T-helper 1 cell treated with Interleukin-12 subunit alpha and Interleukin-12 subunit beta and Interleukin-4 antibody, amounts not matched to agents 30 ng/mL and 1 ng/mL, for 36 hours (primary cell): ENCODE measurements around the gene ITFG2. TPM values are rescaled to one million over a fixed set of nuclear protein-coding genes. Genes with fewer than 3 reads are reported as not detected.
"Not testable (repeated sequence)": the region's sequence is repeated elsewhere in the genome, so short reads cannot be mapped to it uniquely, and the experiment has no call there.

ENCODE experiments used
- intact Hi-C: fragments of 100-400 bp; cut with micrococcal nuclease; formaldehyde crosslinking; loops from one replicate; pipeline ENCODE4 v1.15.1; 2024
- total RNA-seq: library from RNA; stranded (reverse); gene quantifications from 2 replicates; pipeline ENCODE4 v1.2.3, GENCODE V29; 2022

The ITFG2 gene
- 48.0 and 59.5 TPM in 2 replicates for total RNA-seq

- intact Hi-C loops = loop anchor here (1.0 to 5.0 kb wide), 15 partner anchors 18 to 1726 kb away; partner anchors contain the start of genes DCP1B, FBXL14, FKBP4 and FOXM1
Observed at GRCh38 chr12:2812290-2813213, at the start of gene ITFG2. Gene ITFG2, plus strand, starts transcription at chr12:2812668. Its CDS starts 93 bp downstream, at chr12:2812761.

DNA sequence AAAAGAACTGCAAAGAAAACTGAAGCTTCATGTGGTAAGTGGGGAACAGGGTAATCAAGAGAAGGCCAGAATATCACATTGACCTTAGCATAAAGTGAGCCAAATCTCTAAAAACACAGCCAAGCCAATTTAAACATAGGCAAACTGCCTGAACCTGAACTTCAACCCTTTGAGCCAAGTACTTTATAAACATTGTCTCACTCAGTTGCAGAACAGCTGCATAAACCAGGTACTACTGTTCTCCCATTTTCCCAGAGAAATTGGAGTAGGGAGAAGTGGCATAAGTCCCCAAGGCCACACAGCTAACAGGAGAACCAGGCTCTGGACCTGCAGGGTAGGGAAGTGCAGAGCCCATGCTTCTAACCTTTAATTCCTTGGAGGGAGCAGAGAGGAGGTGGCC, 48.1 kb upstream of the ITFG2 start:
- intact Hi-C loops = no loop called here

DNA sequence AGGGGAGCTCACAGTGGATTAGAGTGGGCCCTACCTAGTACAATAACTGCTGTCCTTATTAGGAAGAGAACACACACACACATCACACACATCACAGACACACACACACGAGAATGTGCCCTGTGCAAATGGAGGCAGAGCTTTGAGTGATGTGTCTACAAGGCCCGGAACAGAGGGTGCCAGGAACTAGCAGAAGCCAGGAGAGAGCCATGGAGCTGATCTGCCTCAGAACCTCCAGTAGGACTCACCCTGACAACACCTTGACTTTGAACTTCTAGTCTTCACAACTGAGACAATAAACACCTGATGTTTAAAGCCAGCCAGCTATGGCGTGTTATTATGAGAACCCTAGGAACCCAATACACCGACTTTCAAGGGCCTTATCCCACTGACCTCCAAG, 47.4 kb upstream of the ITFG2 start:
- intact Hi-C loops = no loop called here

DNA sequence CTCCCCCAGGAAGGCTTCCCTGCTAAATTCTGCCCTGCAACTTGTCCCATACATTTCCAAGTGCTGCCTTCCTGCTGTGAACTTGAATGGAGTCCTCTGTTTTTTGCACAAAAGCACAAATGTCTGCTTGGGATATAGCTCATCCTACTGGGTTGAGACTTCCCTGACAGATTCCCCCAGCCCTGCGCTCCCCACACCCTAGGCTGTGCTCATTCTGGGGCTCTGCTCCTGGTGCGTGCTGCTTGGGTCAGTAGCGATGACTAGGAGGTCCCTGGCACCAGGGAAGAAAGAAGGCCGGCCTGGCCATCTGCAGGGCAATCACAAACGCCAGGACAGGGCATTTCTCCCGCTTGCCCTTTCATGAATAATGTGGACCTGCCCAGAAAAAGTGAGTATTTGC, 46.9 kb upstream of the ITFG2 start:
- intact Hi-C loops = no loop called here

DNA sequence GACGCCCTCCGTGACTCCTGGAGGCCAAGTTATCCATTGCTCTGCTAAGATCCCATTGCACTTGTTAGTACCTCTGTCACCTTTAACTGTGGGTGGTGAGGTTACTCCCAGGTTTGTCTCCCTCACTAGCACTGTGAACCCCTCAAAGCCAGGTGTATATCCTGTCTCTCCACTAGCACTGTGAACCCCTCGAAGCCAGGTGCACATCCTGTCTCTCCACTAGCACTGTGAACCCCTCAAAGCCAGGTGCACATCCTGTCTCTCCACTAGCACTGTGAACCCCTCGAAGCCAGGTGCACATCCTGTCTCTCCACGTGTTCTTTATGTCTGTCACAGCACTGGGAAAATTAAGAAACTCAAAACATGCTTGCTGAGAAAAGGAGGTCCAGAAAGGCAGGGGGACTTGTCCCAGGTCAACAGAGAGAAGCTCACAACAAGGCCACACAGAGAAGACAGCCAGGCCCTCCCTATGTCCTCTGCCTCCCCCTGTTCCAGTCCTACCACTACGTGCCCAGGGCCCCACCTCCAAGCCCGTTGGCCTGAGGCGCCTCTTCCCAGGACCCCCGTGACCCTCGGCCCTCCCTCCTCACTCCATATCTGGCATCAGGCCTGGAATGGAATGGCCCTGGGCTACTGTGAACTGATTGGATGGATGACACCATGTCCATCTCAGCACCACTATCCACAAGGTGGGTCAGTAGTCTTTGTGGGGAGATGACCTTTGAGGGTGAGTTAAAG, 44.1 kb upstream of the ITFG2 start:
- intact Hi-C loops = no loop called here

GRCh38 chr12:2769866-2770533, 42.5 kb upstream of the ITFG2 start:
- intact Hi-C loops = no loop called here

GRCh38 chr12:2770544-2770943, 41.9 kb upstream of the ITFG2 start:
- intact Hi-C loops = not testable (repeated sequence)

DNA sequence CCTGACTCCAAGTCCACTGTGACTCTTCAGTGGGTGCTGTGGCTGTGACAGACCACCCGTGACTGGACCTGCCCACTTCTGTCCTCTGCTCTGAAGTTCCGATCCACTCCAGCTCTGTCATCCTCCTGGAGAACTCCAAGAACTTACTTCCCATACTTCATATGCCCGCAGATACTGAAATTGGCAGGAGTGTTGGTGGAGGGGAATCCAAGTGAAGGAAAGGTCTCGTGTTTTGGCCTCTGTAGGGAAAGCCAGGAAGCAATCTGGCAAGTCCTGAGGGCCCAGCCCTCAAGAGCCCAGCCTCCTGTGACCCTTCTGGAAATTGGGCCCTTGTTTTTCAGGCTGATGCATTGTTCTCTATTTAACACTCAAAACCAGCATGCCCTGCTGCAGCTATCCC, 40.1 kb upstream of the ITFG2 start:
- intact Hi-C loops = no loop called here

DNA sequence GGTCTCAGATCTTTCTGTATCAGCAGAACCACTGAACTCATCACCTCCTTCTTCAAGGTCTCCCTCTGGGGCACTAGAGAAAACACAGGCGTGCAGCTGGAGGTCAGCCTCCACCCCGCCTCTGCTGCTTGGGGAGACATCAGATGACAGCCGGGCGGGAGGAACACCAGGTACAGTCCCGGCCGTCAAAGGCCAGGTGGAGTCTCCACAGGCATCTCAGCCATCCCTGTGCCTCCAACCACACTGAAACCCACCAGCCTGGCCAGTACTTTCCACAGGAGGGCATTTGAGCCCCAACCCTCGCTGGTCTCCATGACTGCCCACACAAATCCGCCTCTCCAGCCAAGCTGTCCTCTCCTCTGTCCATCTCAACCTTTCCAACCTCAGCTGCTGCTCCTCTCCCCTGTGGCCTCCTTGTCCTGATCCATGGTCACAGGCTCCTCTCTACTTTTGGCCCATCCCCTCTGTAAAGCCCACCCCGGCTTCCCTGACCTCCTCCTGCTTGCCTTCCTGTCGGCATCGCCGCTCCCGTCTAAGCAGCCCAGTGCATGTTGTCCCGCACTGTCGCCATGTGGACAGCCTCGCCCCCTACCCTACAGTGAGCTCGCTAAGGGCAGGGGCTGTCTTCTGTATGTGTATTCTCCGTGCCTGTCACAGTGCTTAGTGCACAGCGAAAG, 39.1 kb upstream of the ITFG2 start:
- intact Hi-C loops = no loop called here

DNA sequence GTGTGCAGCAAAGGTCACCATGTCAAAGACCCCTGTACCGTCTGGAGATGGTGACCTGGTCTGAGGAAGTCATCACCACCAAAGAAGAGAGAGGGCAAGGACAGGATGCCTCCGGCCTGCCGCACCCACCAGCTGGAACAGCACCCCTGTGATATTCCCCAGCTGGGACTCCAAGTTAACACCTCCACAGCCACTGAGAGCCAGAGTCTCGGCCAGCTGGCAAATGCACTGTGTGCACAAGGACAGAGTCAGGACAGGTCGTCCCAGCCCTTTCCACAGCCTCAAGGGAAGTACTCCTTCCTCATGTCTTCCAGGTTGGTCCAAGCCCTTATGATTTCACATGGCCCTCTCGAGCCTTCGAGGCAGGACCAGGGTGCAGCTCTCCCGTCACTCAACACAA, 37.0 kb upstream of the ITFG2 start:
- intact Hi-C loops = no loop called here

GRCh38 chr12:2776129-2776806, 36.2 kb upstream of the ITFG2 start:
- intact Hi-C loops = no loop called here

GRCh38 chr12:2779281-2779680, 33.2 kb upstream of the ITFG2 start:
- intact Hi-C loops = no loop called here

GRCh38 chr12:2783936-2784600, 28.4 kb upstream of the ITFG2 start:
- intact Hi-C loops = loop anchor here (1.0 to 2.0 kb wide), 2 partner anchors 93 to 101 kb away; no protein-coding TSS in a partner anchor

DNA sequence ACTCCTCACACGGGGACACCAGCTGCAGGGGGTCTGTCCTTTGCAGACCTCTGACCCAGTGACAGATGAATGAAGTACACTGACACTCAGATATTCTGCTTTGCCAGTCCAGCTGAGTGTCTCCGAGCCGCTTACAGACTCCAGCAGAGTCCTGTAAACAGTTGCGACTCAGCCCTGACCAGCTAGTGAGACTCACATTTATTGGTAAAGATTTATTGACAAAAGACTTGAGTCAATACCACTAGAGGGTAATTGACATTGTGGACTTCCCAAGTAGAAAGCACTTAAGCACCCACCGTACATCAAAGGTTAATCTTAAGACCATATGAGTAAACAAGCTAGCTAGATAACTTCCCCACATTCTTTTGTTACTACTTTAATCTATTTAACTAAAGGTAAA, 27.5 kb upstream of the ITFG2 start:
- intact Hi-C loops = loop anchor here (2.0 kb wide), 1 partner anchor 94 kb away; no protein-coding TSS in a partner anchor

DNA sequence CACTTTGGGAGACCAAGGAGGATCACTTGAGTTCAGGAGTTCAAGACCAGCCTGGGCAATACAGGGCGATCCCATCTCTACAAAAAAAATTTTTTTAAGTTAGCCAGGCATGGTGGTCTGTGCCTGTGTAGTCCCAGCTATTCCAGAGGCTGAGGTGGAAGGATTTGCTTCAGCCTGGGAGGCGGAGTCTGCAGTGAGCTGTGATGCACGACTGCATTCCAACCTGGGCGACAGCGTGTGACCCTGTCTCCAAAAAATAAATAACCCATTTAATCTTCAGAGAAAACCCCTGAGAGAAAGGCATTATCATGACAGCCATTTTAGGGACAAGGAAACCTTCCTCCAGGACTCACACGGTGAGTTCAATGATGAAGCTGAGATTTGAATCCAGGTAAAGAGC, 21.4 kb upstream of the ITFG2 start:
- intact Hi-C loops = no loop called here

DNA sequence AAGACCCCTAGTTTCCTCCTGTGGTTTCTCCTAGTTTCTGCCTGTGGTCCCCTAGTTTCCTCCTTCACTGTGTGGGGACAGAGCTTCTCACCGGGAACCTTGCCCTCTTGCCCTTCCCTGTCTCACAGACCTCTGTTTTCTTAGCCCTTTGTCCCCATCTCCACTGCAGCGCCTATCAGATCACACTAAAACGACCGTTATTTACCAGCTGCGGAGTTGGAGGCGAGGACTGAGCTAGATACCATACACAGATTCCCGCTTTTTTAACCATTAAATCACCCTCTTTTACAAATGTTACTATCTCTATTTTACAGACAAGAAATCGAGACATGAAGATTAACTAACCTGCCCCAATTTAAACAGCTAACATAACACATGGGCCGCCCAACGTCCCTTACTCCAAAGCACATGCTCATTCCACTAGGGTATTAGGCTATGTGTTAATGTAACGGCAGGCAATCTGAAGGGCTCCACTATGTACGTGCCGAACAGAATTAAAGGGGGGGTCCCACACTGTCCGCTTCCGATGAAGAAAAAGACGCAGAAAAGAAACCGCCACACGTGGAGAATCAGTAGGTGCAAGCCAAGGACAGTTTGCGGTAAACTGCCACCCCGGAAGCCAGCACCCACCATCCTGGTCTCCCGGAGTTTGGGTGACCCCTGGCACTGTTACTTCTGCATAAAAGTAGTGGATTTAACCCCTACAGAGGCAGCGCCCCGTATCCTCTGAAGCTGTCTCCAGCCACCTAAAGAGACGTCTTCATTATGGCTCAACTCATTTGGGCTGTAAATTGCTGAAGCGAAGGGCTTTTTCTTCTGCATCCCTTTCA, 19.6 kb upstream of the ITFG2 start:
- intact Hi-C loops = no loop called here

DNA sequence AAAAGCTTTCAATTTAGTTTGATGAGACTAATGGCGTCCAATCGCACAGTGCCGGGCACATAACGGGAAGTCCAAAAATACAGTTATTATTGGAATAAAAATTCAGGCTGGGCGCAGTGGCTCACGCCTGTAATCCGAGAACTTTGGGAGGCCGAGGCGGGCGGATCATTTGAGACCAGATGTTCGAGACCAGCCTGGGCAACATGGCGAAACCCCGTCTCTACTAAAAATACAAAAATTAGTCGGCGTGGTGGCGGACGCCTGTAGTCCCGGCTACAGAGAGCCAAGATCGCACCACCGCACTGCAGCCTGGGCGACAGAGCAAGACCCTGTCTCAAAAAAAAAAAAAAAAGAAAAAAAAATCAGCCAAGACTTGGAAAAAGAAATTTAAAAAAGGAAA, 18.9 kb upstream of the ITFG2 start:
- intact Hi-C loops = no loop called here

DNA sequence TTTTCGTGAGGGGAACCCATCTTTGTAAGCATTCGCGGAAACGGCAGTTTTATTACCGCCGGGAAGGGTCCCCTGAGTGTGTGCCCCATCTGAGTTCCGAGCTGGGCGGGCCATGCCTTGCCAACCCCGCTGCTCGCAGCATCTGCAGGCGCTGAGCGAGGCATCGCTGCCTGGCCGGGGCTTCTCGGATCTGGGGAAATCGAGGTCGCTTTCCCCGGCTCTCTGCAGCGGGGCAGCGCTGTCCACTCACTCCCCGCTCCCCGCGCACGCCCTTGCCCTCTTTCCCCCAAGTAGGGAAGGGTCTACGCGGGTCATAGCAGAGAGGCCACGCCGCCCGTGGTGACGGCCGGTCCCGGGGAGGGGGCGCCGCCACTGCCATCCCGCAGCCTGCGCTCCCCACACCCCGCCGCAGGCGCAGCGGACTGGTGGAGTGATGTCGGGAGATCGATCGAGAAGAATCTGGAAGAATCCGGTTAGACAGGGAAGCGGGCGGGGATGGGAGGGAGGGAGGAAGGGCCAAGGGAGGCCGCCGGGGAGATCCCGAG, 18.2 kb upstream of the ITFG2 start:
- intact Hi-C loops = loop anchor here (1.0 to 2.0 kb wide), 5 partner anchors 18 to 103 kb away; partner anchors contain the start of genes FOXM1, ITFG2, RHNO1 and TULP3
